ENCODE measurements around the gene NREP. TPM values are rescaled to one million over a fixed set of nuclear protein-coding genes. Genes with fewer than 3 reads are reported as not detected.
"Not testable (repeated sequence)": the region's sequence is repeated elsewhere in the genome, so short reads cannot be mapped to it uniquely, and the experiment has no call there.

NREP gene
- total RNA-seq, 1 experiment from 2014 or later, result not detected

GRCh38 chr5:111720333-111720890 lies 36.6 kb downstream of the NREP start:
- ChIA-PET POLR2A (ENCODE audit: unreplicated experiment) (no interaction called here), CTCF (no interaction called here)
- H3K9me3 ChIP-seq (ENCODE audit: insufficient read depth, low read depth), result no peaks in the 10 kb centered on the region
- DNase-seq, result no peak
- no peaks in the 10 kb centered on the region for H4K20me1 ChIP-seq (ENCODE audit: insufficient read depth)
- no peak overlapping the region for H3K4me2 ChIP-seq
- intact Hi-C loops (cut with micrococcal nuclease; ENCODE audit: unreplicated experiment), result no loop called here
- no peaks in the 10 kb centered on the region for H3K27me3 ChIP-seq (ENCODE audit: insufficient read depth, low read depth)
- H3K4me3 ChIP-seq, result no peak overlapping the region
- TF ChIP-seq EZH2 (IDR thresholded peaks at IDR 0.05; ENCODE audit: low read depth), result no peak
- TF ChIP-seq, protein P1, sequence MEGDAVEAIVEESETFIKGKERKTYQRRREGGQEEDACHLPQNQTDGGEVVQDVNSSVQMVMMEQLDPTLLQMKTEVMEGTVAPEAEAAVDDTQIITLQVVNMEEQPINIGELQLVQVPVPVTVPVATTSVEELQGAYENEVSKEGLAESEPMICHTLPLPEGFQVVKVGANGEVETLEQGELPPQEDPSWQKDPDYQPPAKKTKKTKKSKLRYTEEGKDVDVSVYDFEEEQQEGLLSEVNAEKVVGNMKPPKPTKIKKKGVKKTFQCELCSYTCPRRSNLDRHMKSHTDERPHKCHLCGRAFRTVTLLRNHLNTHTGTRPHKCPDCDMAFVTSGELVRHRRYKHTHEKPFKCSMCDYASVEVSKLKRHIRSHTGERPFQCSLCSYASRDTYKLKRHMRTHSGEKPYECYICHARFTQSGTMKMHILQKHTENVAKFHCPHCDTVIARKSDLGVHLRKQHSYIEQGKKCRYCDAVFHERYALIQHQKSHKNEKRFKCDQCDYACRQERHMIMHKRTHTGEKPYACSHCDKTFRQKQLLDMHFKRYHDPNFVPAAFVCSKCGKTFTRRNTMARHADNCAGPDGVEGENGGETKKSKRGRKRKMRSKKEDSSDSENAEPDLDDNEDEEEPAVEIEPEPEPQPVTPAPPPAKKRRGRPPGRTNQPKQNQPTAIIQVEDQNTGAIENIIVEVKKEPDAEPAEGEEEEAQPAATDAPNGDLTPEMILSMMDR (conservative IDR thresholded peaks at IDR 0.05), result no peak
- H3K79me2 ChIP-seq (ENCODE audit: low read depth), result no peaks in the 10 kb centered on the region
- no TSS peak for BruUV-seq (replicated peaks)
- no peaks in the 10 kb centered on the region for H3K36me3 ChIP-seq (ENCODE audit: low read depth)
- H3K9me2 ChIP-seq (ENCODE audit: insufficient read depth), result no peaks in the 10 kb centered on the region
- no peak overlapping the region for H2AFZ ChIP-seq
- H3F3A ChIP-seq (ENCODE audit: insufficient read depth, low read depth), result no peaks in the 10 kb centered on the region
- H3K27ac ChIP-seq, result no peak overlapping the region
- H3K4me1 ChIP-seq (replicated peaks; ENCODE audit: insufficient read depth), result no peaks in the 10 kb centered on the region

DNA sequence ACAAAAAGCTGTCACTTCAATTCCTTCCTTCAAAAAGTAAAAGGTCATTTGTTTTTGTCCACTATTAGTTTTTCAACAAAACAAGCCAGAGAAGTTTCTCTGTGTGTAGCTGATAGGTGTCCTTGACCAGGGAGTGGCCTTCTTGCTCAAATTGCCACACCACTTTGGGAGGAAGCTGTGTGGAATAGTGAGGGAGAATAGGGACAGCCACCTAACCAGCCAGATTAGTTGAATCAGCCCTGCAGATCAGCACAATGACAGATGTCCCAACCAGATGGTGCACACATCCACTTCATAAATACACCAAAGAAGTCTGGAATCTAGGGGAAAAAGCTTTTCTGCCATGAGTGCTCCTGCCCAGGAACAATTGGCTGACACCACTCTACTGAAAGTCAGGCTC lies 37.2 kb downstream of the NREP start:
- Histone ChIP-seq H3K36me3 (ENCODE audit: low read depth) (no peaks in the 10 kb centered on the region), H3K9me3 (ENCODE audit: insufficient read depth, low read depth) (no peaks in the 10 kb centered on the region), H3K9me2 (ENCODE audit: insufficient read depth) (no peaks in the 10 kb centered on the region), H3F3A (ENCODE audit: insufficient read depth, low read depth) (no peaks in the 10 kb centered on the region), H4K20me1 (ENCODE audit: insufficient read depth) (no peaks in the 10 kb centered on the region), H3K4me3 (no peak overlapping the region), H3K4me2 (no peak overlapping the region), H3K27me3 (ENCODE audit: insufficient read depth, low read depth) (no peaks in the 10 kb centered on the region), H3K79me2 (ENCODE audit: low read depth) (no peaks in the 10 kb centered on the region), H3K27ac (no peak overlapping the region), H2AFZ (no peak overlapping the region), H3K4me1 (replicated peaks; ENCODE audit: insufficient read depth) (no peaks in the 10 kb centered on the region)
- ChIA-PET POLR2A (ENCODE audit: unreplicated experiment) (no interaction called here), CTCF (no interaction called here)
- no peak for DNase-seq
- intact Hi-C loops (cut with micrococcal nuclease; ENCODE audit: unreplicated experiment), result no loop called here
- BruUV-seq (replicated peaks), result no TSS peak
- TF ChIP-seq EZH2 (IDR thresholded peaks at IDR 0.05; ENCODE audit: low read depth), result no peak
- TF ChIP-seq, protein P1 (conservative IDR thresholded peaks at IDR 0.05), result no peak

GRCh38 chr5:111716789-111717188 lies 40.2 kb downstream of the NREP start:
- DNase-seq; H3K4me3 ChIP-seq; H2AFZ ChIP-seq; H3F3A ChIP-seq (ENCODE audit: insufficient read depth, low read depth); intact Hi-C loops (cut with micrococcal nuclease; ENCODE audit: unreplicated experiment); H3K79me2 ChIP-seq (ENCODE audit: low read depth); BruUV-seq (replicated peaks); H3K27me3 ChIP-seq (ENCODE audit: insufficient read depth, low read depth); H3K4me2 ChIP-seq; CTCF ChIA-PET; H4K20me1 ChIP-seq (ENCODE audit: insufficient read depth); H3K27ac ChIP-seq; POLR2A ChIA-PET (ENCODE audit: unreplicated experiment); H3K9me3 ChIP-seq (ENCODE audit: insufficient read depth, low read depth); H3K4me1 ChIP-seq (replicated peaks; ENCODE audit: insufficient read depth); H3K36me3 ChIP-seq (ENCODE audit: low read depth); H3K9me2 ChIP-seq (ENCODE audit: insufficient read depth): not testable (repeated sequence)

DNA sequence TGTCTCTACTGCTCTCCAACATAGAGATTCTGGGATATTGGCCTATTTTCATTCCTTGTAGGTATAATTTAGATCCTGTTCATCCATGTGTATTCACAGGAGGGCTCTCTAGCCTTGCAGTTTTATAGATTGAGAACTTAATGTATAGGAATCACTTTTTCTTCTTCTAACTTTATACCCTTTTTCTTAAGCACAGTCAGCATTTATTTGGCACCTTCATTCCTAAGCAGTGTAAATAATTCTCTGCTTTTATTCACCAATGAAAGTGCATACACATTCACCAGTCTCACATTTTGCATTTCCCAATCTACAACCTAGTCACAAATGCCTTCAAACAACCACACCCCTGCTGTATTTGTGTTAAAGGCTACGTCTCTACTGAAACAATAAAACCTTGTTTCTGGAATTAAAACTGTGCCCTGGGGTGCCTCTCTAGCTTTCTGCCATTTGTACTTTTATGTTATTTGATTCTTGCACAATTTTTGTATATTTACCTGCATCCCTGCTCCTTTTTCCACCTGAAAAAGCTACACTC lies 49.3 kb downstream of the NREP start:
- Histone ChIP-seq H3K4me3 (no peak overlapping the region), H3K9me2 (ENCODE audit: insufficient read depth) (no peaks in the 10 kb centered on the region), H3K4me2 (no peak overlapping the region), H3K79me2 (ENCODE audit: low read depth) (no peaks in the 10 kb centered on the region), H3K27ac (no peak overlapping the region), H3F3A (ENCODE audit: insufficient read depth, low read depth) (no peaks in the 10 kb centered on the region), H3K36me3 (ENCODE audit: low read depth) (no peaks in the 10 kb centered on the region), H3K4me1 (replicated peaks; ENCODE audit: insufficient read depth) (no peaks in the 10 kb centered on the region), H2AFZ (no peak overlapping the region), H3K9me3 (ENCODE audit: insufficient read depth, low read depth) (no peaks in the 10 kb centered on the region), H3K27me3 (ENCODE audit: insufficient read depth, low read depth) (no peaks in the 10 kb centered on the region), H4K20me1 (ENCODE audit: insufficient read depth) (no peaks in the 10 kb centered on the region)
- ChIA-PET POLR2A (ENCODE audit: unreplicated experiment) (no interaction called here), CTCF (no interaction called here)
- BruUV-seq (replicated peaks), result no TSS peak
- no peak for TF ChIP-seq EZH2 (IDR thresholded peaks at IDR 0.05; ENCODE audit: low read depth)
- TF ChIP-seq, protein P1 (conservative IDR thresholded peaks at IDR 0.05), result no peak
- peak in 1 of 2 experiments; percentile 56 for DNase-seq
- intact Hi-C loops (cut with micrococcal nuclease; ENCODE audit: unreplicated experiment), result no loop called here
